Measurements from ENCODE around the gene SEPTIN2.

GRCh38 chr2:241304039-241304670 lies 11.6 kb upstream of the SEPTIN2 start:
- TF ChIP-seq CTCF (IDR thresholded peaks at IDR 0.05) (no peak), POLR2A (IDR thresholded peaks at IDR 0.05) (no peak)
